PC-9 (cell line): ENCODE data around the gene CDK11A. TPM values are rescaled to one million over a fixed set of nuclear protein-coding genes. Genes with fewer than 3 reads are reported as not detected.

Source experiments
- BruUV-seq: library from RNA; stranded (reverse); fragments of 400-500 nt; replicated peaks from 2 replicates; lab custom pipeline; 2021; lab: Mats Ljungman, UMichigan
- CTCF ChIA-PET: fragments of 300-600 bp; sonication (Branson Sonifier 250); formaldehyde crosslinking; loops from one replicate; lab custom pipeline; 2022; ENCODE audit warnings: antibody characterized with exemption; lab: Charles Lee
- POLR2A ChIA-PET: fragments of 300-600 bp; sonication (Branson Sonifier 250); formaldehyde crosslinking; loops from one replicate; lab custom pipeline; 2022; ENCODE audit warnings: antibody characterized with exemption; ENCODE audit not compliant: unreplicated experiment; lab: Charles Lee
- DNase-seq, 2 experiments: peaks; one replicate each; pipeline versions ENCODE4 v3.0.0 to v3.0.0-alpha.2; 2015 to 2022; ENCODE audit warnings: mixed read lengths in 1 of 2
- H2AFZ ChIP-seq: fragments of 200-600 bp; sonication (generic); 2 replicates; pipeline ENCODE4 v1.8.1; 2017; ENCODE audit warnings: antibody characterized with exemption
- H3F3A ChIP-seq: fragments of 200-600 bp; sonication (generic); 2 replicates; pipeline ENCODE4 v1.8.1; 2017; ENCODE audit warnings: antibody characterized with exemption, mild to moderate bottlenecking, low read depth; ENCODE audit not compliant: insufficient read depth
- H3K27ac ChIP-seq: fragments of 200-600 bp; sonication (generic); 2 replicates; pipeline ENCODE4 v1.6.1; 2016; ENCODE audit warnings: mixed run types
- H3K27me3 ChIP-seq: fragments of 200-600 bp; sonication (generic); 2 replicates; pipeline ENCODE4 v1.6.1; 2016; ENCODE audit warnings: low read depth, mixed run types; ENCODE audit not compliant: insufficient read depth
- H3K36me3 ChIP-seq: fragments of 200-600 bp; sonication (generic); 2 replicates; pipeline ENCODE4 v1.6.1; 2016; ENCODE audit warnings: low read depth, mixed run types
- H3K4me1 ChIP-seq: fragments of 200-600 bp; sonication (generic); replicated peaks from 2 replicates; pipeline ENCODE4 v1.6.1; 2016; ENCODE audit warnings: mixed run types; ENCODE audit not compliant: insufficient read depth
- H3K4me2 ChIP-seq: fragments of 200-600 bp; sonication (generic); 2 replicates; pipeline ENCODE4 v1.6.1; 2017; ENCODE audit warnings: mixed run types
- H3K4me3 ChIP-seq: fragments of 200-600 bp; sonication (generic); 2 replicates; pipeline ENCODE4 v1.6.1; 2016; ENCODE audit warnings: mixed run types
- H3K79me2 ChIP-seq: fragments of 200-600 bp; sonication (generic); 2 replicates; pipeline ENCODE4 v1.6.1; 2017; ENCODE audit warnings: low read depth, mixed run types
- H3K9me2 ChIP-seq: fragments of 200-600 bp; sonication (generic); 2 replicates; pipeline ENCODE4 v1.8.1; 2017; ENCODE audit warnings: mild to moderate bottlenecking; ENCODE audit not compliant: insufficient read depth
- H3K9me3 ChIP-seq: fragments of 200-600 bp; sonication (generic); 2 replicates; pipeline ENCODE4 v1.8.1; 2016; ENCODE audit warnings: low read depth; ENCODE audit not compliant: insufficient read depth
- H4K20me1 ChIP-seq: fragments of 200-600 bp; sonication (generic); 2 replicates; pipeline ENCODE4 v1.8.1; 2017; ENCODE audit not compliant: insufficient read depth
- EZH2 ChIP-seq: fragments of 200-600 bp; sonication (generic); IDR thresholded peaks from 2 replicates; pipeline ENCODE4 v1.8.0; 2017; ENCODE audit warnings: antibody characterized with exemption, low read depth
- intact Hi-C: fragments of 100-400 bp; cut with micrococcal nuclease; formaldehyde crosslinking; loops from one replicate; pipeline ENCODE4 v1.10.0; 2022; ENCODE audit not compliant: unreplicated experiment
- total RNA-seq: library from RNA; stranded (reverse); gene quantifications from 2 replicates; pipeline ENCODE4 v1.2.3, GENCODE V29; 2021
- TF ChIP-seq, protein P1 (sequence below): fragments of 200-600 bp; sonication (generic); conservative IDR thresholded peaks from 2 replicates; pipeline ENCODE4 v1.6.1; 2017; ENCODE audit warnings: mixed run types, antibody characterized with exemption, mild to moderate bottlenecking, moderate library complexity

The CDK11A gene
- total RNA-seq, 1 experiment from 2014 or later = 42.2 TPM

GRCh38 chr1:1755852-1756251, 31.7 kb upstream of the CDK11A start:
- no peak overlapping the region for H3K27ac ChIP-seq
- POLR2A ChIA-PET = no interaction called here

DNA sequence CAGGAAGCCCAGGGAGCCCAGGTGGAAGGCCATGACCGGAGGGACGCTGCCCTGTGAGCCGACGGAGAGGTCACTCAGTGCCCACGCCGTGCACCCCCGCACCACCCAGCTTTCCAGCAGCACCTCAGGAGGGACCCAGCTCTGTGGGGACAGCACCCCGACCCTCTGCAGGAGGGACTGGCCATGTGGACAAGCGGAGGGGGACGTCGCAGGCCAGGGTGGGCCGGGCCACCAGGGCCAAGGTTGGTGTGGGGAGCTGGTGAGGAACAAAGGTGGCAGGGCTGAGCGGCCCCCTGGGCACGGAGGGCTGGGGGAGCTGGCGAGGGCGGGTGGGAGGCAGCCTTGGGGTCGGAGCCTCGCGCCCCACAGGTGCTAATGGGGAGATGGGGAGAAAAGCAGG, 31.3 kb upstream of the CDK11A start:
- Histone ChIP-seq H3K9me3 (no peaks in the 10 kb centered on the region), H3K4me2 (no peak overlapping the region), H3F3A (peaks cover 33% of the 10 kb centered on the region), H3K27me3 (no peaks in the 10 kb centered on the region), H3K9me2 (no peaks in the 10 kb centered on the region), H3K4me3 (no peak overlapping the region), H4K20me1 (peaks cover 7% of the 10 kb centered on the region; the same call in 1 of the 2 replicates), H3K27ac (no peak overlapping the region), H2AFZ (no peak overlapping the region), H3K36me3 (0 out of 2 replicates have a peak, but pooled peaks cover 10% of the 10 kb centered on the region), H3K79me2 (peaks cover 30% of the 10 kb centered on the region), H3K4me1 (peaks cover 31% of the 10 kb centered on the region)
- POLR2A ChIA-PET = no interaction called here
- no TSS peak for BruUV-seq
- CTCF ChIA-PET = no interaction called here
- TF ChIP-seq, protein P1, sequence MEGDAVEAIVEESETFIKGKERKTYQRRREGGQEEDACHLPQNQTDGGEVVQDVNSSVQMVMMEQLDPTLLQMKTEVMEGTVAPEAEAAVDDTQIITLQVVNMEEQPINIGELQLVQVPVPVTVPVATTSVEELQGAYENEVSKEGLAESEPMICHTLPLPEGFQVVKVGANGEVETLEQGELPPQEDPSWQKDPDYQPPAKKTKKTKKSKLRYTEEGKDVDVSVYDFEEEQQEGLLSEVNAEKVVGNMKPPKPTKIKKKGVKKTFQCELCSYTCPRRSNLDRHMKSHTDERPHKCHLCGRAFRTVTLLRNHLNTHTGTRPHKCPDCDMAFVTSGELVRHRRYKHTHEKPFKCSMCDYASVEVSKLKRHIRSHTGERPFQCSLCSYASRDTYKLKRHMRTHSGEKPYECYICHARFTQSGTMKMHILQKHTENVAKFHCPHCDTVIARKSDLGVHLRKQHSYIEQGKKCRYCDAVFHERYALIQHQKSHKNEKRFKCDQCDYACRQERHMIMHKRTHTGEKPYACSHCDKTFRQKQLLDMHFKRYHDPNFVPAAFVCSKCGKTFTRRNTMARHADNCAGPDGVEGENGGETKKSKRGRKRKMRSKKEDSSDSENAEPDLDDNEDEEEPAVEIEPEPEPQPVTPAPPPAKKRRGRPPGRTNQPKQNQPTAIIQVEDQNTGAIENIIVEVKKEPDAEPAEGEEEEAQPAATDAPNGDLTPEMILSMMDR = no peak
- TF ChIP-seq EZH2 = no peak
- intact Hi-C loops = no loop called here
- no peak for DNase-seq

More at GRCh38 chr1:1755852-1756251, 31.7 kb upstream of the CDK11A start:
- H3K4me1 ChIP-seq = peaks cover 35% of the 10 kb centered on the region
- H3F3A ChIP-seq = peaks cover 38% of the 10 kb centered on the region
- CTCF ChIA-PET = no interaction called here
- no peak overlapping the region for H3K4me2 ChIP-seq
- peaks cover 15% of the 10 kb centered on the region; the same call in 1 of the 2 replicates for H3K36me3 ChIP-seq
- no peaks in the 10 kb centered on the region for H3K9me3 ChIP-seq
- no peak overlapping the region for H3K4me3 ChIP-seq
- no peak overlapping the region for H2AFZ ChIP-seq
- H3K79me2 ChIP-seq = peaks cover 34% of the 10 kb centered on the region
- TF ChIP-seq, protein P1 = no peak
- no peak for DNase-seq
- intact Hi-C loops = no loop called here
- no peaks in the 10 kb centered on the region for H3K27me3 ChIP-seq
- H3K9me2 ChIP-seq = no peaks in the 10 kb centered on the region
- peaks cover 11% of the 10 kb centered on the region; the same call in 1 of the 2 replicates for H4K20me1 ChIP-seq
- BruUV-seq = no TSS peak

- Histone ChIP-seq H3K9me3 (no peaks in the 10 kb centered on the region), H3K27me3 (no peaks in the 10 kb centered on the region), H4K20me1 (no peaks in the 10 kb centered on the region), H3K9me2 (no peaks in the 10 kb centered on the region), H3K27ac (no peak overlapping the region), H3K4me2 (no peak overlapping the region), H3F3A (peaks cover 22% of the 10 kb centered on the region), H3K36me3 (0 out of 2 replicates have a peak, but pooled peaks cover 9% of the 10 kb centered on the region), H3K4me1 (peaks cover 19% of the 10 kb centered on the region), H3K4me3 (no peak overlapping the region), H3K79me2 (peaks cover 25% of the 10 kb centered on the region), H2AFZ (no peak overlapping the region)
- intact Hi-C loops = no loop called here
- TF ChIP-seq, protein P1 = no peak
- no peak for TF ChIP-seq EZH2
- no TSS peak for BruUV-seq
- ChIA-PET CTCF (no interaction called here), POLR2A (no interaction called here)
- no peak for DNase-seq
Observed at GRCh38 chr1:1754051-1754815, 30.1 kb upstream of the CDK11A start.
